UCSD-AML1 (cell line): ENCODE results near the gene PEX16.
A peak's percentile ranks its signal among the peaks of the same experiment; 100 is the strongest.

Source experiments
- DNase-seq: peaks from one replicate; lab custom pipeline; 2025; ENCODE audit not compliant: unreplicated experiment; lab: John Stamatoyannopoulos, UW

The PEX16 gene

DNA sequence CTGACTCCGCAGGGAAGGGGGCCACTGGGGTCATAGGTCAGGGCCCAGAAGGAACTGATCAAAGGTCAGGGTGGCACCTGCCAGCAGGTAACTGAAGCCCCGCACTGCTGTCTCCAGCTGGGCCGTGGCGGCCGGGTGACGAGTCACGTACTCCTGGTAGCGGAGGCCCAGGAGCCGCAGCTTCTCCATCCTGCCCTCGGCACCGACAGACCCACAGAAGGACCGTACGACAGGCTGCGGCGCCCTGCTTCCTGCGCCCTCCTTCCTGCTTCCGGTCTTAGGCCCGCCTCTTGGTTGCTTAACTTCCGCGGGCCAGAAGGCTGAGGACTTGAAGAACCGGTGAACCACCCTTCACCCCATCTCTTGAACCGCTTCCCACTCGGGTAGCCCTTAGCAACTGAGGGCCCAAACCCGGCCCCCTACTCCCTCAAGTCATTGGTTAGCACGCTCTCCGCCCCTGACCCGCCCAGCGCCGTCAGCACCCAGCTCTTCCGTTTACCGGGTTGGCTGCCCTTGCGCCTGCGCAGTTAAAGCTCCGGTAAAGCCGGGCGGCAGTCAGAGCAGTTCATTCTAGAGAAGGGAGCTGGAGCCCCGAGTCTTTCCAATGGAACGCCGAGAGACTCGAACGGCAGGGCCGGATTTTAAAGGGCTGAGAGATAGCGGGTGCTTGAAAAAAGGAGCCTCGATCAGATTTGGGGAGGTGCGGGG, at the start of gene PEX16:
Gene PEX16, minus strand, starts transcription at position 255 of the 708 bp plus-strand sequence. Its CDS starts 66 bp downstream, at position 189.
- peak; percentile 98 for DNase-seq

DNA sequence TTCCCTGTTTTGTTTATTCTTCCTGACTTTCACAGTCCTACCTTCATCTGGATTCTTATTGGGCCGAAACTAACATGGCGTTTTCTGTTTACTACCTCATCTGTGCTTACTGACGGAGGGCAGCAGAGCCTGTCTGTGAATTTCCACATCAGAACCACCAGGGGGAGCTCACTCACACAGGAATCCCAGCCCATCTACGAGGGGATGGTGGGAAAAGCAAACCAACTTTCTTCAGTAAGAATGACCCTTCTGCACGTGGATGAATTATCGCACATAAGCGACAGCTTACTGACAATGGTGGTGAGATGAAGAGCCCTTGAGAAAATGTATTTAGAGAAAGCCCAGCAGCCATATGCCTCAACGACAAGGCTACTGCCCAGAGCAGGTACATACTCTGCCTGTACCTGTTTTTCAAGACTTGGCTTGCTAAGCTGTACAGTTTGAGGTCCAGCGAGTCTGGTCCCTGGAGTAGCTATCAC, 47.3 kb upstream of the PEX16 start:
- DNase-seq = peak; percentile 28

DNA sequence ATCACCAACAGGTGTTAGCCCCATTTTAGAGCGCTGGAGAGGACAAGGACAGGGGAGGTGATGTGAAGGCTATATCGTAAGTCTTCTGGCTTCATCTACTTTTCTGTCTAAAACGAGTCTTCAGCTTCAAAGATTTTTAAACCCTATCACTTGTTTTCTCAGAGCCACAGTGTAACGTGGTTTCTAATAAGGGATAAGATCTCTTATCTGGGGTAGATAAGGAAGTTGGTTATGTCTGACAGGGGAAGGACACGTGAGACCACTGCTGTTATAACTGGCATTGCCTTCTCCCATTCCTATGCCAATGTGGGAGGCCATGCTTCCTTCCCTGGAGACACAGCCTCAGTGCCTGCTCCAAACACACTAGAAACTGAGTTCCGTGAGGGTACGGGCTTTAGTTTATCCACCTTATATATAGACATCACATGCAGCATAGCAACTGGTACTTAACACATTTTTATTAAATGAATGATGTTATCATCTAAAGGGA, 44.1 kb upstream of the PEX16 start:
- DNase-seq = no peak

DNA sequence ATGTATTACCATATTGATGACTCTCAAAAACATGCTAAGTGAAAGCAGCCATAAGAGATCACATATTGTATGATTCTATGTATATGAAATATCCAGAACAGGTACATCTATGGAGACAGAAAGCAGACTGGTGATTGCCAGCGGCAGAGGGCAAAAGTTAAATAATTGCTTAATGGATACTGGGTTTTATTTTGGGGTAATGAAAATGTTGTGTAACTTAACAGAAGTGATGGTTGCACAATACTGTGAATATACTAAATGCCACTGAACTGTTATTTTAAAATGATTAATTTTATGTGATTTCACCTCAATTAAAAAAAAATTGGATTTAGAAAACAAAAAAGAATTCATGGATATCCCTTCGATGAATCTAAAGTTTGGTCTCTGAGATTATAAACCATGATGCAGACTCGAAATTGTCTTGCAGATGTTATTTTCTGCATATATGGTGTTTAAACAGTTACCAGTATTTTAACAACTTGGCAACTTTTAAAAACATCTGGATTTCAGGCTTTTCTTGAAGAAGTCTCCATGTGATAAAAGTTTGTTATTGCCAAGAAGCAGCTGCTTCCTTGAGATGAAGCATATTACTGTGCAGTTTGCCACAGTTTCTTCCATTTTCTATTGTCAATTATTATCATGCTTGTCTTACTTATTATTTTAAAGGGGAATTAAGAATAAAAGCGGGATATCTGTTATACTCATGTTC, 42.9 kb upstream of the PEX16 start:
- DNase-seq = no peak

DNA sequence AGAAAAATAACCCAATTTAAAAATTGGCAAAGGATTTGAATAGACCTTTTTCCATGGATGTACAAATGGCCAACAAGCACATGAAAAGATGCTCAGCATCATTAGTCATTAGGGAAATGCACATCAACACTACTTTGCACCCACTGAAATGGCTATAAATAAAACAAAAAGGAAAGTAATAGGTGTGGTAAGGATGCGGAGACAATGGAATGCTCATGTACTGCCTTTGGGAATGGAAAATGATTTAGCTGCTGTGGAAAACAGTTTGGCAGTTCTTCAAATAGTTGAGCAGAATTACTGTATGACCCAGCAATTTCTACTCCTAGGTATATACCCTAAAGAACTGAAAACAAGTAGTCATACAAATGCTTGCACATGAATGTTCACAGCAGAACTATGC, 42.2 kb upstream of the PEX16 start:
- DNase-seq = no peak

DNA sequence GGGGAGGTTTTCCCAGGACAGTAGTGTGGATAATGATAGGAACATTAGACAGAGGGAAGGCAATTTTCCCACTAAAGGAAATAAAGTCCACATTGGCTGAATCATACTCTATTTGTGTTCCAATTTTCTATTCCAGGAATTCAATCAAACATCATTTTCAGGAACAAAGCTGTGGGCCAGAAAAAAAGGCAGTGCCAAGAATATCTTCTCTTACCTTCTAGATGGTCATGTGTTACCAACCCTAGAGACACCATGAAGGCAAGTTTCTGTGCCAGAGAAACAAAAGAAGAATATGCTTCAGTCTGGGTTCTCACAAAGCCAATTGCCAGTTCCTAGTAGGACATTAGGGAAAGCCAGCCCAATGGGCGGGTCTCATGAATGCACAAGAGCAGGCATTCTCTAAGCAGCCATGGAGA, 32.3 kb upstream of the PEX16 start:
- no peak for DNase-seq

DNA sequence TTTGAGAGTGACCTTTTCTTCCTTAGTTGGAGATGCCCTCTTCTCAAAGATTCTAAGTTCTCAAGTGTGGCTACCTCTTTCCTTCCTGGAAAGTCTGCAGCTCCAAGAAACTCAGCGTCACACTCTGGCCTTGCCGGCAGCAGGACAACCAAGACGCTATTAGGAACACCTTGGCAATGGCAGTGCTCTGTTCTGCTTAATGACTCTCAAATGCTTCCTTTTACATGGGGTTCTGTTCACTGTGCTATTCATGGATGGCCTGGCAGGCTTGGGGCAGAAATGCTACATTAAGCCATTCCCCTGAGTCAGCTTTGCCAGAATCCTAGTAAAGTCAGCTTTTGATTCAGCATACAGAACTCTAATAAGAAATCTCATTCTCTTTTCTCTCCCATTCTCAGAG, 30.7 kb upstream of the PEX16 start:
- no peak for DNase-seq

DNA sequence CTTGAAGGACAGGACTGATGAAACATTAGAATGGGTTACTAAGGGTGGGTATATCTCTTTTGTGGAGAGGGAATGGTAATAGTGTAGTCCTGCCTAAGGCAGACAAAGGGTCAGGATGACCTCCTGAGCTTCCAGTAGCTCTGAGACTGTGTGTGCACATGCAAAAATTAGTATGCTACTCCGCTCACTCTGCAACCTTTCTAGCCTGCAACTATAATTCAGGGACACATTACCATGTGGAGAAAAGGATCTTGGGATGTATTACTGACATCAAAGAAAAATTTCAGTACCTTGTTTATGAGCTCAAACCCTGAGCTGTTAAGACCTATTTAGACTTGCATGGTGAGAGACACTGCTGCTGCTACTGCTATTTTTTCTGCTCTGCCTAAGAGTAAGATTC, 30.2 kb upstream of the PEX16 start:
- no peak for DNase-seq

DNA sequence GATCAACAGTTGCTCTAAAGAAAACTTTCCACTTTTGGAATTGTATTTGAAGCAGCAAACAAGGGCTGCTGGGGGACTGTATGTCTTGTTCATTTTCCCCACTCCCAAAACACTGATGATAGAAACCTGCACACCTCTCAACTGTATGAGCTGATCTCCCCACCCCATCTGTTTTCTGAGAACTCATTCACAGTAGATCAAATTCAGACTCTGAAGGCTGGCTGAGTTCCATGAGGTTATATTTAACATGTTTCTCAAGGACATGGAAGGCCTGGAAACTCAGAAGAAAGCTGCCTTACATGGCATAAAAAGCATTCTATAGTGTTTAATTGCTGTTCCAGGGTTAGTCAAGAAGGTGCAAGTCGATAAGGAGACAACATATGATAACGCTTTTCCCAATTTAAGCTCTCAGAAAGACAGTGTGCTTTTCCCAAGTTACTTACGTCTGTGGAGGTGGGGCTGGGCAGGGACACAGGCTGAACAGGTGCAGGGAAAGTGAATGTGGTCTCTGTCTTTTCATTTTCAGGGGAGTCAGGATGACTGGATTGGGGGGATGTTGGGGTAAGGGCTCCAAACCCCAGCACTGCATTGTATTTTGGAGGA, 27.8 kb upstream of the PEX16 start:
- no peak for DNase-seq

DNA sequence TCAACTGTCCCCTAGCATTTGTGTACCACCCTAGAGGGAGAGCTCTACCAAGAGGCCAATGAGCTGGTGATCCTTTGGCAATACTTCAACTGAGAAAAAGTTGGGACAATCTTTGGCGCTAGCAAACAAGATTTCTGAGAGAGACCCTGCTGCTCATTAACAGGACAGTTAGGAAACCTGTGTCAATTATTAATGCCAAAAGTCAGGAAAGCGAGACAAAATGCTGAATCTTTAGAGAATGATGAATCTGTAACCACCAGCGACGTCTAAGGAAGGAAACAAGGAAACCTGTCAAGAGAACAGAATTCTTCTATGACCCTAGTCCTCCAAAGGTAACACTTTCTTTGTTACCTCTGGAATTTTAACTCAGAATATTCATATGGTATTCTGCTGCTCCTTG, 24.7 kb upstream of the PEX16 start:
- no peak for DNase-seq

DNA sequence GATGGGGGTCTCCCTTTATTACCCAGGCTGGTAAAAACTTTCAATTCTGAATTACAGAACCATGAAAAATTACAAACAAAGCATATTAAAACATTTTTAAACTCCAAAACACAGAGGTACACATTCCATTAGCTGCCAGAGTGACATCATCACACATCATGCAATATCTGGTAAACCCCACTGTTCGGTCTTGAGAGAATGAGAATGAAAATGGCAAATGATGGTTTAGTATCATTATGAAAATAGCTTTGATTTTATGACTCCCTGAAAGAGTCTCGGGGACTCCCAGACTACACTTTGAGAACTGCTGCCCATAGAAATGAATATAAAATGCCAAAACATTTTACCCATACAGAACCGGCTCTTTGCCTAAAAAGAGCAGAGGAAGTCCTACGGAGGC, 23.6 kb upstream of the PEX16 start:
- no peak for DNase-seq

DNA sequence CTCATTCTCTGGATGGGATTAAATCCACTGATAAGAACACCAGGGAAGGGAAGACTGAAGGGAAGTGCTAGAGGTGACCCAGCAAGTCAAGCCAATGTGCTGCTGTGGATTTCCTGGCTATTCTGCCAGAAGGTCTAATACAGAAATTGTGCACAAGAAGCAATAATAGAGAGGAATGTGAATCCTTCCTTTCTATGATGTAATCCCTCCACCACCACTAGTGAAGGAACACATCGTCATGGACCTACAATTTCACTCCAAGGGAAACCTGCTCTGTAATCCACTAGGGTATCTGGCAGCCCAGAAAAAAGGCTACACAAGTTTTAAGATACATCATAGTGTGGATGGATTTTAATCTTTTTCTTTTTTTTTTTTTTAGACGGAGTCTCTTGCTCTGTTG, 22.2 kb upstream of the PEX16 start:
- no peak for DNase-seq

DNA sequence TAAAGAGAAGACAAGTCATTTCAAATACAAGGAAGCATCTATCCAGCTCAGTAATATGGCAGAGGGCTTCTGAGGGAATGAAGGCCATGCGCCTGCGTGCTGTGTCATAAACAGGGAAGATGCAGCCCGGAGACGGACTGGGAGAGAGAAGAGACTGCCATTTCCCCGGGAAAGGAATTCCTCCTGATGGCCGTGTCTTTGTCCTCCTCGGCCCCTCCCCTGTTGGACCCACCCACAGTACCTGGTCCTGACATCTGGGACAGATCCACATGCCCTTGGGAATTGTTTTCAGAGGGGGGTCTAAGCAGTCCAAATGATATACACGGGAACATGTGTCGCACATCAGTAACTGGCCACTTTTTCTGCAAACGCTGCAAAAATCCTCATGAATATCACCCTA, 20.2 kb upstream of the PEX16 start:
- no peak for DNase-seq

DNA sequence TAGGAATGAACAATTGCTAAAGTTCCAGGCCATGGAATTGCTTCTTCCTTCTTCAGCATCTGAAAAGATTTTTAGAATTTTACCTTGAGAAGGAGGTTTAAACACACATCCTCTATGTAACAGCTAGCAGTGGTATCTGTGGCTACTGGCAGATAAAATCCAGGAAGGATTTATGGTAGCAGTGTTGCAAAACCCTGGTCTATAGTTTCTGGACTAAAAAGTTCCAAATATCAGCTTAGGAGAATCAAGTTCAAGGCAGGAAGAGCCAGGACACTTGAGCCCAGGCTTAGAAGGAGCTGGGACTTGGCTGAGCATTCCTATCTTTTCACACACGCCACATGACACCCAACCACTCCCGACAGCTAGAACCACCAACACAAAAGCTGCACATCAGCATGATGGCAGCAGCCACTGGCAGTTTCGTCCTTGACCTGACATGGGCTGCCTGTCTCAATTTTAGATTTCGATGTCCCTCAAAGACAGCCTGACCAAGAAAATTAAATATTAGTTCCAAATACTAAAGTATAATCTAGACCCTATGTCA, 18.9 kb upstream of the PEX16 start:
- DNase-seq = no peak

DNA sequence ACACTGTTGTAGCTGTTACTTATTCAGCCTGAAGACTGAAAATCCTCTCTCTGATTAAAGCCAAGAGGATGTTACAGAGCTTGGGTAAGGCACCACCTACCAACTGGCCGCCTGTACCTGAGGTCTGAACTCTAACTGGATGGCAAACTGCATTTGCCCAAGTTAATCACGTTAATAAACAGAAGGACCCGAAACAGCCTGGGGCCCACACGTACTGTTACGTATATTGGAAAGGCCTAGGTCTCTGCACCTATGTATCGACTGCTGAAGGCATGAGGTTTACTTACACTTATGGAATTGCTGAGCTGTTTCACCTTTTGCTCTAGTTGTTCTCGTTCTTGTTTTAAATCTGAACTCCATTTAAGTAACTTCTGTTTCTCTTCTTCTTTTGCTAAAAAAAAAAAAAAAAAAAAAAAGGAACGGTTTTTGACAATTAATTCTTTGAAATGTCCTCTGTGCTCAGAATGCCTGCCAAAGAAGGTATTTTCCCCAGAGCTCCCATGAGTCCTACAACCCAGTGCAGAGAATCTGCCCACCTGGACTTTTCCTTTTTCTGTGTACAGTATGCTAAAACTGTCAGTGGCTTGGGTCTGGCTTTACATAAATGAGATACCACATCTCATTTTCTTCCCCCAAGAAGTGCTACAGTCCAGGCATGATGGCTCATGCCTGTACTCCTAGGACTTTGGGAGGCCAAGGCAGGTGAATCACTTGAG, 17.8 kb upstream of the PEX16 start:
- no peak for DNase-seq

DNA sequence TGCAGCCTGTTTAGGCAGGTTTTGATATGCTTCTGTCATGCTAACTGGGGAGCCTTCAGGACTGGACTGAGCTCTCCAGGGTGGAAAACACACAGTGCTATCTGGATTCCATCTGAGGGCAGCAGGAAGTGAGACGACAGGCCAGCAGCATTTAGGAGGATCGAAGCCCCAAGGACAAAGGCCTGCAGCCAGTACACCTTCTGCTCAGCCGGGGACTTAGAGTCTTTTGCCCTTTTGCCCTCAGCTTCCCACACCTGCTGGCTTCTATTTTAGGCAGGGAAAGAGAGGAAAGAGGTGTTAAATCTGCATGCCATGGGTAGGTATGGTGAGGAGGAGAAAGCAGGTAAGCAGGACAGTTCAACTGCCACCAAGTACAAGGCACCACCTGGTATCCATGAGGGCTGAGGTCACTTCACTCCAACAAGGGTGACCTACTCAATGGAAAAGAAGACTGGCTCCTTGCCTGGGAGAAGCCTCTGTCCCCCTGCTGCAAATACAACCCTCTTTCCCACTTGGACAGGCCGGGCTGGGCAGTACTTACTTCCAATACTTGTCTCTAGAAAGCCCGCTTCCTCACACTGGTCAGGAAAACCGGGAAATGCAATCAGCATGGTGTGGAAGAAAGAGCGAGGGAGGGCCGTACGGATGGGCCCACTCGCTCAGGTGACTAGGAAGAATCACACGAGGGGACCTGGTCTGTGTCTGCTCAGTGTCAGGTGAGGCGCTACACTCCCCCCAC, 17.1 kb upstream of the PEX16 start:
- no peak for DNase-seq

DNA sequence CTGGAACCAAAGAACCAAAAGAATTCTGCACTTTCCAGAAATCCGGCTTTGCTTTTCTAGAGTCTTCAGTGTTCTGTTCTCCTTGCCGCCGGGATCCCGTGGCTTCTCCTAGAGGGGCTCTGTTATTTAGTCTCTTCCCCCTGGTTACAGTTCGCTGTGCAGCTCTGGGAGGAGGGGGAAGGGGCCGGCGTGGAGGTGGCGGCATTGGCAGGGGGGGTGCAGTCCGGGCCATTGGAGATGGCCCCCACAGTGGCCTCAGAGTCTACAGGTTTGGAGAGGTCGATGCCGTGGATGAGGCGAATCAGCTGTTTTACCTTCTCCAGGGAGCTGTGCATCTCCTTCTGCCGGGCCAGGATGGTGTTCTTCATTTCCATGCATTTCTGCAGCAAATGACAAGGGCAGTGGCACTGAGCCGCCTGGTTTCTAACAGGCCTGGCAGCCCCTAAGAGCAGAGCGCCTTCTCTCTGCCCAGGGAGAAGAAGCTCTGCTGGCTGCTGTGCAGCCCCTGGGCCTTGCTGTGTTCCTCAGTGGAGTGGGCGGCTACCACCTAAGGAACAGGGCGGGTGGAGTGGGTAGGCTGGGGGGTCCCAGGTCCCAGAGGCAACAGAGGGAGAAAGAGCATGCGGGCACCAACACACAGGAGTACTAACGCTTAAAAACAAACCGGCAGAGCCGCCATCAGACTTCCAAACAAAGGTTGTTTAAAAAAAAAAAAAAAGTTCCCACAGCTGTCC, 16.3 kb upstream of the PEX16 start:
- DNase-seq = no peak

DNA sequence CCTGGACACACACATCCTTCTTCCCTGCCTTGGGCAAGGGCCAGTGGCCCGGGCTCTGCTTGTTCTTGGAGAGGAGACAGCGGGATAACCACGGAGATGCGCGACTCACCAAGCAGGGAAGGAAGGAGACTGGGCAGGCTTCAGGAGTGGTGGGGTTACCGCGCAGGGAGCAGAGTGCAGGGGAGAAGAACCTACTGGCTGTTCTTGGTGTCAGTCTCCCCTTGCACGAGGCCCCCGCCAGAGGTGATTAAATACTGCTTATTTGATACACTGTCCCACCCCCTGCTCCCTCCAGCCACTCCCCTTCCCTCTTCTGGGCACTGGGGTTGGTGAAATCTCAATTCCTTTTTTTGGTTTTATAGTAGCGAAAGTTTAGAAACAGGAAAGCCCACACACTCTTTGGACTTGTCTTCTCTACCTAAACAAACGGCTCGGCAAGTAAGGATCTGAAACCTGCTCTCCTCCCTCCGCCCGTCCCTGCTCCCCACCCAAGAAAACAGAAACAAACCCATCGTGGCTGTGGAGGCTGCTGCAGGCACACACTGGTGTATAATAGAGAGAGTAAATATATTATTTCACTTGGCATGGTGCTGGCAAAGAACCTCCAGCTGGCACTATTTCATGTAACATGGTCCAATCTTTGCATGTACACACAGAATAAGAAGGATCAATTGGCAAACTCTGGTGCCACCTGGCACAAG, 15.6 kb upstream of the PEX16 start:
- no peak for DNase-seq

DNA sequence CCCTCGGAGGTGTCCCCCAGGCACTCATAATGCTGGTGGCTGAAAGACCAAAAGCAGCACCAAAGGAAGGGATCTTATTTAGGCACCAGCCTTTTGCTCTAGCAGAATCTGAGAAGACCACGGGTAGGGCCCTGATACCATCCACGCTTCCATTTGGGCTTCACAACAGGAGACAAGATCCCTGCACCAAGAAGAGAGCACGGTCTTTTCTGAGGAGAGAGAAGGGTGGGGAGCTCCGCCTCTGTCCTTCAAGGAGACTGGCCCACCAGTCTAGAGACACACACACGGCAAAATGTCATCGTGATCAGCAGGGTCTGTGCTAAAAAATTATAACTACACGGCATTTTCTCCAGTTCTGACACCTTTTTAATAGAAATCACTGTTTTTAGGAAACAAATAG, 14.5 kb upstream of the PEX16 start:
- no peak for DNase-seq
